T47D (cell line): Measurements from ENCODE around the gene FGGY.
"Not testable (repeated sequence)": the region's sequence is repeated elsewhere in the genome, so short reads cannot be mapped to it uniquely, and the experiment has no call there.

Source experiments
- DNase-seq, 2 experiments: peaks; one replicate each; pipeline versions ENCODE4 v3.0.0 to v3.0.0-alpha.2; 2011 to 2012; ENCODE audit warnings: low read depth in 1 of 2, low spot score in 1 of 2
- JUND ChIP-seq: IDR thresholded peaks from 2 replicates; pipeline ENCODE4 v1.6.1; 2012; ENCODE audit warnings: low read depth
- in situ Hi-C: cut with HindIII; loops from 2 replicates; pipeline ENCODE4 v1.10.0; 2016; ENCODE audit warnings: low sequenced_read_pairs, low pct_unique_long_range_greater_than_20kb

The FGGY gene

DNA sequence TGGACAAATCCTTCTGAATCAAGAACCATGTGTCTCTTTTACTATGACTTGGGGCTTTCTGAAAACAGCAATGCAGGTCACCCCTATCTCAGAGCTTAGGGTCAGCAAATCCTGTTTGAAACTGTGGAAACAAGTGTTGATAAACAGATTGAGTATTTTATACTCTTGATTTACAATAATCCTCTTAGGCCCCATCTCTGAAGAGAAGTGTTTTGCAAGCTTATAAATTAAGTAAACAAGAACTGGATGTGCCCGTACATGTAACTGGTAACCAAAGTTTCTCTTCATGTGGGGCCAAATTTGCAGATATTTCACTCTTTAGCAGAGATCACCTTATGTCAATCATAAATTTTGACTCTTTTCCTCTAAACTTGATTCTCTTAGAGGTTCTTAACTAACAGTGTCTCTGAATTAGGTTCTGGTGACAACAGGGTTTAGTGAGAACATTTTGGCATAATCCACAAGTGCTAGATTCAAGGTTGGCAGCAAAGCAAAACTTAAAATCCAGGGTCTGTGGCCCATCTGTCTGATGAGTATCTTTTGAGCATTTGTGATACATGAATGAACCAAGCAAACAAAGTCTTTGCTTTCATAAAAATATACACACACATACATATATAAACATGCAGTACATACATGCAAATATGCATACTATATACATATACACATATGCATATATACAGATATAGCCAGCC, 334.8 kb downstream of the FGGY start:
- DNase-seq = no peak
- no peak for TF ChIP-seq JUND
- in situ Hi-C loops = no loop called here

- DNase-seq = no peak
- in situ Hi-C loops = no loop called here
- no peak for TF ChIP-seq JUND
These were observed 338.2 kb downstream of the FGGY start for GRCh38 chr1:59635097-59635496.

- no peak for DNase-seq
- no peak for TF ChIP-seq JUND
- in situ Hi-C loops = no loop called here
These were observed 341.4 kb downstream of the FGGY start for GRCh38 chr1:59638231-59638711.

- TF ChIP-seq JUND = no peak
- in situ Hi-C loops = no loop called here
- no peak for DNase-seq
These were observed 342.4 kb downstream of the FGGY start for GRCh38 chr1:59639266-59639665.

GRCh38 chr1:59640851-59641250, 344.0 kb downstream of the FGGY start:
- in situ Hi-C loops = no loop called here
- no peak for DNase-seq
- no peak for TF ChIP-seq JUND

GRCh38 chr1:59641836-59642235, 344.9 kb downstream of the FGGY start:
- no peak for TF ChIP-seq JUND
- in situ Hi-C loops = no loop called here

GRCh38 chr1:59643526-59643925, 346.6 kb downstream of the FGGY start:
- TF ChIP-seq JUND = no peak
- no peak for DNase-seq
- in situ Hi-C loops = no loop called here

More at GRCh38 chr1:59641836-59642235, 344.9 kb downstream of the FGGY start:
- no peak for DNase-seq

GRCh38 chr1:59645893-59646292, 349.0 kb downstream of the FGGY start:
- no peak for DNase-seq
- in situ Hi-C loops = no loop called here
- TF ChIP-seq JUND = no peak

GRCh38 chr1:59653142-59653958, 356.5 kb downstream of the FGGY start:
- in situ Hi-C loops, DNase-seq: not testable (repeated sequence)

DNA sequence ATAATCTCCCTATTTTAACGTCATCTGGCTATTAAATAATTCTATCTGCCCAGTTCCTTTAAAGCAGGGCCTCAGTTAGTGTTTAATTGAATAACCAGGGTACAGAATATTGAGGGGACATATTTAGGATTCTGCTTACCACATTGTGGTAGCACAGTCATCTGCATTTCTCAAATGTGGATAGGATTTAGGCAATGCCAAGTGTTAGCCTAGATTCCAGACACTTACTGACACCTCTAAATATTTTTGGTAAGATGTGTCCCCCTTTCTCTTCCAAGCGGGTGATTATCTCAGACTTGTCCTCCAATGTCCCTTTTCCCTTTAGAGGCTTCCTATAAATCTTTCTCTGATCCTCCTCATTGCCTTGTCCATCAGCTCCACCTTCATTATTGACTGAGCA, 357.1 kb downstream of the FGGY start:
- DNase-seq = no peak
- in situ Hi-C loops = no loop called here
- no peak for TF ChIP-seq JUND

DNA sequence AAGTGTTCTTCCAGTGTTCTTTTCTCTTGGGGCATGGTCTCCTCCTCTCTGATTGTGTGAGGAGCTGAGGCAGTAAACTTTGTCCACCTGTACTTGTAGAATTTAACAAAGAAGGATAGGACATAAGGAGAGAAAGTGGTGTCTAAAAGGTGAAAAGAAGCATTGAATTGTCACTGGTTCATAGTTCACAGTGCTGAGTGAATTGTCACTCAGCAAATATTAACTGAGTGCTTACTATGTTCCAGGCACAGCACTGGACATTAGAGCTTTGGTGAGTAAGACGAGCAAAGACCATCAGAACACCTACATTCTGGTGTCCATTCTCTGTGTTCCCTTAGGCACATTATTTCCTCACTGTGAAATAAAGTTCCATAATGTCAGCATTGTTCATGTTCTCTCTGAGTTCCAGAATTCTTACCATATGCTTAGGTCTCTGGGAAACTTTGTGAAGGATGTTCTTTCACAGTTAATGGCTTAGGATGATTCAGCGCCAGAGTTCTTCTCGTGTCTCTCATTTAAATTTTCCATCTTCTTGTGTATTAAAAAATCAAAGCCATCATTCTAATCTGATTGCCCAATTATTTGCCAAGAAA, 361.1 kb downstream of the FGGY start:
- in situ Hi-C loops = no loop called here
- no peak for TF ChIP-seq JUND

DNA sequence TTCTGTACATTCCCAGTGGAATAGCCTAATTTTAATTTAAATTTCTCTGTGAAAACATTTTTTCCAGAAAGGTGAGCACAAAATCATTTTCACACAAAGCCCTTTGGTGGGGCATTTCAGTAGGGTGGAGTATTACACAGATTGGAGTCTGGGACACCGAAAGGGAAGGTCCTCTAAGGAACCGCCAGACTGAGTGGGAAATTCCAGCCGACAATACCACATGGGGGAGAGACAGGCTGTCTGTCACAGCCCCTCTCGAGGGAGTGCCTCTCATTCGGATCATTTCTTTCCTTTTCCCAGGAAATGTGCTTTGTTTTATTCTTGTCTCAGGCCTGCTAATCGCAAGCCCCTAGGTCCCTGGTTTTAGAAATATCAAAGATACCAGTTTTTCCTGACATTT, 367.3 kb downstream of the FGGY start:
- no peak for DNase-seq
- in situ Hi-C loops = no loop called here
- no peak for TF ChIP-seq JUND

More for the DNA sequence above, 361.1 kb downstream of the FGGY start:
- DNase-seq = no peak

DNA sequence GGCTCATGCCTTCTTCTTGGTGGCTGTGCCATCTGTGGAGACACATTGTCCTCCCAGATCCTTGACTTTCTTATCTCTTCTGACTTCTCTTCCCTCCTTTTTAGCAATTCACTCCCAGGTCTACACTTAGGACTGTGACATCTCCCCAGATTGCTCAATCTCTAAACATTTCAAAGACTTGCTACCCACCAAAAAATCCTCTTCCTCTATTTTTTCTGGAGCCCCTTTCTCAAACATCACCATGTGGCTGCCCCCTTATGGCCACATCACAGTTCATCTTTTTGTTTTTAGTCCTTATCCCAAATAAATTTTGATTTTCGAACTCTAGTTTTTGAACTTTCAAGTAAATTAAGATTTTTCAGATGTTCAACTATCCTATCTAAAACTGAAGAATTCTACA, 369.2 kb downstream of the FGGY start:
- no peak for DNase-seq
- no peak for TF ChIP-seq JUND
- in situ Hi-C loops = no loop called here
